VCaP (cell line): ENCODE data around the gene SIGLEC10.

Experiments used
- H3K27ac ChIP-seq: fragments of 450-650 bp; 2 replicates; pipeline ENCODE4 v1.5.1; 2017
- TF ChIP-seq, protein P1 (sequence below): fragments of 450-650 bp; conservative IDR thresholded peaks from 2 replicates; pipeline ENCODE4 v1.5.1; 2017; ENCODE audit warnings: mild to moderate bottlenecking, moderate library complexity

The SIGLEC10 gene

DNA sequence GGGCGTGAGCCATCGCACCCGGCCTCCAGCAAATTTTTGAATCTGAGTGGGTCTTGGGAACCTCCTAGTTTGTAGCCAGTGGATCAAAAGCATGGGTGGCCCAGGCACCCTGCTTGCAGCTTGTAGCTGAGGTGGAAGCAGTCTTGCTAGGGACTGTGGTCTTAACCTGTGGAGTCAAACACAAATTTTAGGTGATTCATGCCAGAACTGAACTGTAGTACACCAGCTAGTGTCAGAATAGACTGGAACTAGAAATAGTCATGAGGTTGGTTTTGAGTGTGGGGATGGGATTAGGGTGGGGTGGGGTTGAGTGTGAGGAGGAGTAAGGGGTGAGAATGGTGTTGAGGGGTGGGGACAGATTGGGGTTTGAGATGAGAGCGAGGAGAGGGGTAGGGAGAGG, 35.4 kb downstream of the SIGLEC10 start:
- TF ChIP-seq, protein P1, sequence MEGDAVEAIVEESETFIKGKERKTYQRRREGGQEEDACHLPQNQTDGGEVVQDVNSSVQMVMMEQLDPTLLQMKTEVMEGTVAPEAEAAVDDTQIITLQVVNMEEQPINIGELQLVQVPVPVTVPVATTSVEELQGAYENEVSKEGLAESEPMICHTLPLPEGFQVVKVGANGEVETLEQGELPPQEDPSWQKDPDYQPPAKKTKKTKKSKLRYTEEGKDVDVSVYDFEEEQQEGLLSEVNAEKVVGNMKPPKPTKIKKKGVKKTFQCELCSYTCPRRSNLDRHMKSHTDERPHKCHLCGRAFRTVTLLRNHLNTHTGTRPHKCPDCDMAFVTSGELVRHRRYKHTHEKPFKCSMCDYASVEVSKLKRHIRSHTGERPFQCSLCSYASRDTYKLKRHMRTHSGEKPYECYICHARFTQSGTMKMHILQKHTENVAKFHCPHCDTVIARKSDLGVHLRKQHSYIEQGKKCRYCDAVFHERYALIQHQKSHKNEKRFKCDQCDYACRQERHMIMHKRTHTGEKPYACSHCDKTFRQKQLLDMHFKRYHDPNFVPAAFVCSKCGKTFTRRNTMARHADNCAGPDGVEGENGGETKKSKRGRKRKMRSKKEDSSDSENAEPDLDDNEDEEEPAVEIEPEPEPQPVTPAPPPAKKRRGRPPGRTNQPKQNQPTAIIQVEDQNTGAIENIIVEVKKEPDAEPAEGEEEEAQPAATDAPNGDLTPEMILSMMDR = no peak
- no peak overlapping the region for H3K27ac ChIP-seq

DNA sequence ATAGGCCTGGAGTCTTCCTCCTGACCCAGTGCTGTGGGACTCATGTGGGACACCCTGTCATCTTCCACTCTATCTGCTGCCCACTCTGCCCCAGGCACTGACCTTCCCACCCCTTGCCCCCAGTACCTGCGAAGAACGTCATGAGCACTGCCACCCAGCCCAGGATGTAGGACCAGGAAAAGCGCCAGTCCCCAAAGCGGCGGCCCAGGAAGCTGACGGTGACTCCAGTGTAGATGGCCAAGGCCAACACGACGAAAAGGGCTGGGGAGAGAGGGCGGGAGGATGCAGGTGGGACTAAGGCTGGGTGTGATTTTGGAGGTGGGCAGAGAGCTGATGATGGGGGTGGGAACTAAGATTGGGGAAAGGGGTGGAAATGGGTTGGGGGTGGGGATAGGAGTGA, 37.1 kb downstream of the SIGLEC10 start:
- TF ChIP-seq, protein P1 = no peak
- H3K27ac ChIP-seq = no peak overlapping the region

DNA sequence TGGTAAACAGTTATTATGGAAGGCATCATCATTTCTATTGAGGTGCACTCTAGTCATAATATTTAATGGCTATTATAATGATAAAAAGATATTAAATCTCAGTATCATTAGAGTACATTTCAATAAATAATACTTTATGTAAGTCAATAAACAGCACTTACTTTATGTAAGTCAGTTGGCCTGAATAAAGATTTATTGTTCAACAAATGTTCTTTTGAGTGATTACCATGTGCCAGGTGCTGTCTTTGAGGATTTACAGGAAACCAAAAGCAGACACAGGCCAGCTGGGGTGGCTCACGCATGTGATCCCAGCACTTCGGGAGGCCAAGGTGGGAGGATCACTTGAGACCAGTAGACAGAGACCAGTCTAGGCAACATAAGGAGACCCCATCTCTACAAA, 40.0 kb downstream of the SIGLEC10 start:
- TF ChIP-seq, protein P1 = no peak
- peak overlapping the region; percentile 68 for H3K27ac ChIP-seq

DNA sequence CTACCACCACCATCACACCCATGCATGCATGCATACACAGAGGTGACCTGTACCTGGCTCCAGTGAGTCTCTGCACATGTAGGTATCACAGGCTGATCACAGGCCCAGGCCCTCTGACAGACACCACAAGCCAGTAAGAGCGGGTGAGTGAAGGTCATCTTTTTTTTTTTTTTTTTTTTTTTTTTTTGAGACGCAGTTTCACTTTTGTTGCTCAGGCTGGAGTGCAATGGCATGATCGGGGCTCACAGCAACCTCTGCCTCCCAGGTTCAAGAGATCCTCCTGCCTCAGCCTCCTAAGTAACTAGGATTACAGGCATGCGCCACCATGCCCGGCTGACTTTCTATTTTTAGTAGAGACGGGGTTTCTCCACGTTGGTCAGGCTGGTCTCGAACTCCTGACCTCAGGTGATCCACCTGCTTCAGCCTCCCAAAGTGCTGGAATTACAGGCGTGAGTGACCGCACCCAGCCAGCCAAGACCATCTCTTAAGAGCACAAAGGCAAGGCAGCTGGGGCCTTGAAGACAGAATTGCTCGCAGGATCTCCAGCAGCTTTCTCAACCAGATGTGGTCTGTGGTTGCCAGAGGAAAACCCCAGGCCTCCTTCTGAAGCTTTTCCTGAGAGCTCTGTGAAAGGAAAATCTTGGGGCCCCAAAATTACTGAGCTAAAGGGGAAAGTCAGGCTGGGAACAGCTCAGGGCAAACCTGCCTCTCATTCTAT, 41.8 kb downstream of the SIGLEC10 start:
- TF ChIP-seq, protein P1 = no peak
- no peak overlapping the region for H3K27ac ChIP-seq

DNA sequence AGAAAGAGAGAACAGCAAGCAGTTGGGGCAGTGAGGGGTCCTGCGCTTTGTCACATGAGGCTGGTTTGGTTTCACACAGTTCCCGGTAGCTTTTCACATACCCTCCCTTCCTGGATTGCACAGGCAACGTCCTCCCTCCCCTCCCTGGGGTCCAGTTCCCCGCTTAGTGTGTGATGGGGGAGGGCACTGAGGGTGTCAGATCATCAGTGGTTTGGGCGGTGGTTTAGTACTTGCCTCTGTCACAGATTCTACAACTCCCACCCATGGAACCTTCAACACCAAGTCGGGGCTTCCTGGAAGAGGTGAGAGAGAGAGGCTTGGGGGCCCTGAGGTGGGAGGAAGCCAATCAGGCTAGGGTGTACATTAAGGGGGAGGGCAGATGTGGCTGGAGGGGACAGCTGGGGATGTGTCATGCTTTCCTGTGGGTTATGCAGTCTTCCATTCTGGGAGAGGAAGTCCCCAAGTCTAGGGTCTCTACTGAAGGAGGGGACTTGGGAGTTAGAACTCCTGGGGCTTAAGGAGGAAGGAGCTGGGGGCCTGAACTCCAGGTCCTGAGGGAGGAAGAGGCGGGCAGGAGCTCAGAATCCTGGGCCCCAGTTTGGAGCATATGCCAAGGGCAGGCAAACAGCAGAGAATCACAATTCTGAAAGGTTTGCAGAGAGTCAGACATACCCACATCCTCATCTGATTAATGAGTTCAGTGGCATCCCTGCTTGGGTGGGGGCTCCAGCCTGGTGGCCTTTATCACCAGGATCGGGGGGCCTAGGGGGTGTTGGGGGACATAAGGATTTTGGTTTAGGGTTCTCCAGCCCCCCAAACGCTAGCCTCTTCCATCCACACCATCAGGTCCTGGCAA, 44.6 kb downstream of the SIGLEC10 start, which contains the start of gene NKG7:
Gene NKG7 (minus strand): TSS at position 6 of the 856 bp plus-strand sequence. CDS start 119 bp downstream, outside the sequence.
- TF ChIP-seq, protein P1 = no peak
- no peak within 1 kb of the TSS for H3K27ac ChIP-seq

DNA sequence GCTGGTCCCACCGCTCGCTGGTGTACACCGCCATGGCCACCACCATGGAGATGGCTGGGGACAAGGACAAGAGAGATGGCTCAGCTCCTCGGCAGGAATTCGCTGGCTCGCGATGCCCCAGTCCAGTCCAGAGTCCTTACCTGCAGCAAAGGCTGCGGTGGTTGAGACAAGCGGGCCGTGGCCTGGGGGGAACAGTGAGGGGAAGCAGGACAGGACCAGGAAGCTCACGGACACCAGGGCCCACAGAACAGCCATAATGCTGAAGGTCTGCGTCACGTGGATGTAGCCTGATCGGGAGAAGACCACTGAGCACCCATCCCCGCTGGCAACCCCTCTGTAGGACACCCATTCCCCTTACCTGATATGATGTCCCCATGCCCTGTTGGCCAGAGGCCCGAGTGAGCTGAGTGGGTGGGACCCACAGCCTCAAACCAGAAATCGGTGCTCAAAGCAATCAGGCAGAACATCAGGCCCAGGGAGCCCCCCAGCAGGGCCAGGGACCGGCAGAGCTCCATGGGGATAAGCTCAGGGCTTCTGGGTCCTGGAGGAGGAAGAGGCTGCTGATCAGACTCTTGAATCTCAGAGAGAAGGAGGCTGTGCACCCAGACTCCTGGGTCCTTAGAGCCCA, 45.3 kb downstream of the SIGLEC10 start:
- no peak overlapping the region for H3K27ac ChIP-seq
- TF ChIP-seq, protein P1 = no peak

DNA sequence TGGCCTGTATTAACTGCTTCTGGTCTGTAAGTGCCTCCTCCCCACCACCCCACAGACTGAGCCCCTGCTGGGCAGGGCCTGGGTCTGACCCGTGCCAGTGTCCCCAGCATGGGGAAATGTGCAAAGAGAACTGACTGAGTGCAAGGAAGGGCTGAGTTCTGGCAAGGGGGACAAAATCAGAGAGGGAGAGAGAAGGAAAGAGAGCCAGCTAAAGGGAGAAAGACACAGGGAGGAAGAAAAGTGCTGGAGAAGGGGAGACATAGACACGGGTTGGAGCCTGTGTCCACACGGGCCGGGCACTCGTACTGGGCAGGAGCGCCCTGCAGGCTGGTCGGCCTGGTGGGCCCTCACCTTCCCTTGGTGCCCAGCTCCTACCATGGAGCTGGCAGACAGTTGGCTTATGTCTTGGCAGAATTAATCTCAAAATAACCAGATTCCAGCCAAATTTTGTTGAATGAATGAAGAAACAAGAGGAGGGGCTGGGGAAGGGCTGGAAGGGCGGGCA, 46.2 kb downstream of the SIGLEC10 start:
- no peak overlapping the region for H3K27ac ChIP-seq
- TF ChIP-seq, protein P1 = no peak
